ENCODE data around the gene ZNF575.

DNA sequence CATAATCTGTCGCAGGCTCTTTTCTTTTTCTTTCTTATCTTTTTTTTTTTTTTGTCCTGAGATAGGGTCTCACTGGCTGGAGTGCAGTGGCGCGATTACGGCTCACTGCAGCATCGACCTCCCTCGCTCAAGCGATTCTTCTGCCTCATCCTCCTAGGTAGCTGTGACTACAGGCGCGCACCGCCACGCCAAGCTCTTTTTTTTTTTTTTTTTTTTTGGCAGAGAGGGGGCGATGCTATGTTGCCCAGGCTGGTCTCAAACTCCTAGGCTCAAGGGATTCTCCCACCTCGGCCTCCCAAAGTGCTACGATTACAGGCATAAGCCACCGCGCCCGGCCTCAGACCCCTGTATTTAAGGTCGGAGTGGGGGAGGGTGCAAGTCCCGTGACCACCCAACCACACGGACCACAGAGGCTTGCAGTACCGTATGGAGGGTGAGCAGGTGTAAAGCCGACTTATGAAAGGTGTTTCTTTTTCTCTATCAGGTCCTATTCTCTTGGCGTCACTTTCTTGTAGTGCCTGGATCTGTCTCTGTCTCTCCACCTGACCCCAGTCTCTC is 30.5 kb upstream of the ZNF575 start:
- TF ChIP-seq, protein P1, sequence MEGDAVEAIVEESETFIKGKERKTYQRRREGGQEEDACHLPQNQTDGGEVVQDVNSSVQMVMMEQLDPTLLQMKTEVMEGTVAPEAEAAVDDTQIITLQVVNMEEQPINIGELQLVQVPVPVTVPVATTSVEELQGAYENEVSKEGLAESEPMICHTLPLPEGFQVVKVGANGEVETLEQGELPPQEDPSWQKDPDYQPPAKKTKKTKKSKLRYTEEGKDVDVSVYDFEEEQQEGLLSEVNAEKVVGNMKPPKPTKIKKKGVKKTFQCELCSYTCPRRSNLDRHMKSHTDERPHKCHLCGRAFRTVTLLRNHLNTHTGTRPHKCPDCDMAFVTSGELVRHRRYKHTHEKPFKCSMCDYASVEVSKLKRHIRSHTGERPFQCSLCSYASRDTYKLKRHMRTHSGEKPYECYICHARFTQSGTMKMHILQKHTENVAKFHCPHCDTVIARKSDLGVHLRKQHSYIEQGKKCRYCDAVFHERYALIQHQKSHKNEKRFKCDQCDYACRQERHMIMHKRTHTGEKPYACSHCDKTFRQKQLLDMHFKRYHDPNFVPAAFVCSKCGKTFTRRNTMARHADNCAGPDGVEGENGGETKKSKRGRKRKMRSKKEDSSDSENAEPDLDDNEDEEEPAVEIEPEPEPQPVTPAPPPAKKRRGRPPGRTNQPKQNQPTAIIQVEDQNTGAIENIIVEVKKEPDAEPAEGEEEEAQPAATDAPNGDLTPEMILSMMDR (IDR thresholded peaks at IDR 0.05; ENCODE audit: low read depth, low read length) = no peak
- TF ChIP-seq EZH2phosphoT487 (IDR thresholded peaks at IDR 0.05; ENCODE audit: low read depth) = no peak
